Omental fat pad (tissue), 4 donors: ENCODE results near the gene CHI3L1. TPM values are rescaled to one million over a fixed set of nuclear protein-coding genes. Genes with fewer than 3 reads are reported as not detected.

Experiments used
- ATAC-seq: fragments of 150-250 bp; one replicate; pipeline ENCODE4 v1.9.1; 2016; ENCODE audit warnings: mild to moderate bottlenecking, moderate library complexity; ENCODE audit not compliant: low FRiP score
- DNase-seq: peaks from one replicate; pipeline ENCODE4 v3.0.0-alpha.2; 2019; ENCODE audit warnings: low spot score
- CTCF ChIP-seq, 3 donors: fragments of 450-650 bp; IDR thresholded peaks; one replicate each; pipeline ENCODE4 v1.5.1; 2016 to 2017; ENCODE audit warnings: antibody characterized with exemption in 3 of 3, mild to moderate bottlenecking in 3 of 3, moderate library complexity in 2 of 3
- total RNA-seq, 4 donors: library from RNA; depleted of rRNA; stranded (reverse); fragments of >200 nt; gene quantifications; one replicate each; pipeline ENCODE4 v1.1.0, GENCODE V29; 2016

The CHI3L1 gene
- total RNA-seq, 4 donors from 2014 or later = 0.47 to 338 (median 124) TPM

GRCh38 chr1:203147376-203147775 is 39.1 kb downstream of the CHI3L1 start:
- no peak for DNase-seq
- no peak for ATAC-seq
- no peak for TF ChIP-seq CTCF (IDR thresholded peaks at IDR 0.05)

GRCh38 chr1:203146537-203146936 is 40.0 kb downstream of the CHI3L1 start:
- ATAC-seq (no peak), DNase-seq (no peak)
- no peak for TF ChIP-seq CTCF (IDR thresholded peaks at IDR 0.05)

DNA sequence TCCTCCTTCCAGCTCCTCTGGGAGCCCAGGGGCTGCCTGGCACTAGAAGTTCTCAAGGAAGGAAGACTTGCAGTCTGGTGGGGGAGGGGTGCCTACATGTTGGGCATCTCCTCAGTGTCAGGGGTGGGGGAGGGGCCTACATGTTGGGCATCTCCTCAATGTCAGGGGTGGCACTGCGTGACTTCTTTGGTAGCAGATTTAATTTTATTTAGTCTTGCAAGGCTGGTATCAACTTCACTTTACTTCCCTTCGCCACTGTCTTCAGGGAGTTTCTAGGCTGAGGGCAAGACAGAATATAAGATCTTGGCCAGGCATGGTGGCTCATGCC is 40.5 kb downstream of the CHI3L1 start:
- ATAC-seq (no peak), DNase-seq (no peak)
- TF ChIP-seq CTCF (IDR thresholded peaks at IDR 0.05) = no peak

- DNase-seq (no peak), ATAC-seq (no peak)
- no peak for TF ChIP-seq CTCF (IDR thresholded peaks at IDR 0.05)
Observed at GRCh38 chr1:203145321-203146041, 41.0 kb downstream of the CHI3L1 start.

DNA sequence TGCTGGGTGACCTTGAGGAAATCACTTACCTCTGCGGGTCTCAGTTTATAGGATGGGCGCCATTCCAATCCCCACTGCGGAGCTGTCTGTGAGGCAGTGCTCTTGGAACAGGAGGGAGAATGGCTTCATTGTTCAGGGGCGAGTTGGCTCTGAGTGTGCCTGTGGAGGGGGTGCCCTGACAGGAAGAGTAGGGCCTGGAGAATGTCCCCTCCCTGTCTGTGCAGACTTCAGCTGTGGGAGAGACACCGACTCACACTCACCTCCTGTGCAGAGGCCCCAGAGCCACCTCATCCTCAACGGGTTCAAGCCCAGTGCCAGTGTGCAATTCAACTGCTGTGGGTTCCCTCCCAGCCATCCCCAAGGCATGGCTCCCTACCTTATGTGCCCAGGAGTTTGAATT is 41.8 kb downstream of the CHI3L1 start:
- DNase-seq (no peak), ATAC-seq (no peak)
- no peak for TF ChIP-seq CTCF (IDR thresholded peaks at IDR 0.05)

- TF ChIP-seq CTCF (IDR thresholded peaks at IDR 0.05) = no peak
- no peak for ATAC-seq
- no peak for DNase-seq
Observed at GRCh38 chr1:203143641-203144040, 42.9 kb downstream of the CHI3L1 start.

DNA sequence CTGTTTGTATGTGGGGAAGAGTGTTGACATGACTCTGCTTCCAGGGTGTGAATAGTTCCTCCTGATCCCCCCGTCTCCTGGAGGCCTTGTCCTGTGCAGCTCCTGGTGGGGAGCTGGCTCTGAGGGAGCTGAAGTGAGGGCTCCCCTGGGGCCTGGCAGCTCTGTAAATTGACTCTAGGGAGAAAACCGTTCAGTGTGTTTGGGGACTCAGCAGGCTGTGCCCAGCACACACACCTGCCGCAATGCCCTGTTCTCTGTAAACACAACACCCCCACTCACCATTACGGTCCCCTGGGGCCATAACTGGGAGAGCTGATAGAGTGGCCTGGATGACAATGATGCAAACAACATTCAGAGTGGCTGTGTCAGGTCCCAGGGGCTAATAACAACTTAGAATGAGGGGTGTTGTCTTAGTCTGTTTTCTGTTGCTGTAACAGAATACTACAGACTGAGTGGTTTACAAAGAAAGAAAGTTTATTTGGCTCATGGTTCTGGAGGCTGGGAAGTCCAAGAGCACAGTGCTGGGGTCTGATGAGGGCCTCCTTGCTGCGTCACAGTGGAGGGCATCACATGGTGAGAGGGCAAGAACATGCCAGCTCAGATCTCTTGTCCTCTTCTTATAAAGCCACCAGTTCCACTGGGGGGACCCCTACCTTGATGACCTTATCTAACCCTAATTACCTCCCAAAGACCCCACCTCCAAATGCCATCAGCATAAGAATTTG is 43.7 kb downstream of the CHI3L1 start:
- no peak for TF ChIP-seq CTCF (IDR thresholded peaks at IDR 0.05)
- no peak for DNase-seq
- no peak for ATAC-seq
